GM20000 (cell line): ENCODE results near the gene ABLIM3.

Experiments used
- DNase-seq: peaks from one replicate; pipeline ENCODE4 v3.0.0; 2012; ENCODE audit warnings: low spot score
- TF ChIP-seq, protein P1 (sequence below): IDR thresholded peaks from 2 replicates; pipeline ENCODE4 v1.5.1; 2012; ENCODE audit warnings: mild to moderate bottlenecking, control low read depth; ENCODE audit errors: extremely low read depth, missing control alignments

Gene ABLIM3

DNA sequence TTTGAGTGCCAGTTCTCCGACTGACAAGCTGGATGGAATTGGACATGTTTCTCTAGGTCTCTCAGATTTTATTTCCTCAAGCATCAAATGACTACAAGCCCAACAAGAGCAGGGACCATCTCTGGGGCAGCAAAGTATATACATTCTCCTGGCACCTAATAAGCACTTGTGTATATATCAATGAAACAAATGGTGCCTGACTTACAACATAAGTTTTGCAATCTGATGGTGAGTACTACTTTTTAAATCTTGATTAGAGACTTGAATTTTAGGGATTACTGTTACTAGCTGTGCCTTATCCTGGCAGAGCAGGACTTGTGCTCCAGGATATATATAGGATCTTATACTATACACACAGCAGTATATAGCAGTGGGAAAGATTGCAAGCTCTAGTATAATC lies 8.8 kb upstream of the ABLIM3 start:
- TF ChIP-seq, protein P1, sequence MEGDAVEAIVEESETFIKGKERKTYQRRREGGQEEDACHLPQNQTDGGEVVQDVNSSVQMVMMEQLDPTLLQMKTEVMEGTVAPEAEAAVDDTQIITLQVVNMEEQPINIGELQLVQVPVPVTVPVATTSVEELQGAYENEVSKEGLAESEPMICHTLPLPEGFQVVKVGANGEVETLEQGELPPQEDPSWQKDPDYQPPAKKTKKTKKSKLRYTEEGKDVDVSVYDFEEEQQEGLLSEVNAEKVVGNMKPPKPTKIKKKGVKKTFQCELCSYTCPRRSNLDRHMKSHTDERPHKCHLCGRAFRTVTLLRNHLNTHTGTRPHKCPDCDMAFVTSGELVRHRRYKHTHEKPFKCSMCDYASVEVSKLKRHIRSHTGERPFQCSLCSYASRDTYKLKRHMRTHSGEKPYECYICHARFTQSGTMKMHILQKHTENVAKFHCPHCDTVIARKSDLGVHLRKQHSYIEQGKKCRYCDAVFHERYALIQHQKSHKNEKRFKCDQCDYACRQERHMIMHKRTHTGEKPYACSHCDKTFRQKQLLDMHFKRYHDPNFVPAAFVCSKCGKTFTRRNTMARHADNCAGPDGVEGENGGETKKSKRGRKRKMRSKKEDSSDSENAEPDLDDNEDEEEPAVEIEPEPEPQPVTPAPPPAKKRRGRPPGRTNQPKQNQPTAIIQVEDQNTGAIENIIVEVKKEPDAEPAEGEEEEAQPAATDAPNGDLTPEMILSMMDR: no peak
- DNase-seq: no peak

DNA sequence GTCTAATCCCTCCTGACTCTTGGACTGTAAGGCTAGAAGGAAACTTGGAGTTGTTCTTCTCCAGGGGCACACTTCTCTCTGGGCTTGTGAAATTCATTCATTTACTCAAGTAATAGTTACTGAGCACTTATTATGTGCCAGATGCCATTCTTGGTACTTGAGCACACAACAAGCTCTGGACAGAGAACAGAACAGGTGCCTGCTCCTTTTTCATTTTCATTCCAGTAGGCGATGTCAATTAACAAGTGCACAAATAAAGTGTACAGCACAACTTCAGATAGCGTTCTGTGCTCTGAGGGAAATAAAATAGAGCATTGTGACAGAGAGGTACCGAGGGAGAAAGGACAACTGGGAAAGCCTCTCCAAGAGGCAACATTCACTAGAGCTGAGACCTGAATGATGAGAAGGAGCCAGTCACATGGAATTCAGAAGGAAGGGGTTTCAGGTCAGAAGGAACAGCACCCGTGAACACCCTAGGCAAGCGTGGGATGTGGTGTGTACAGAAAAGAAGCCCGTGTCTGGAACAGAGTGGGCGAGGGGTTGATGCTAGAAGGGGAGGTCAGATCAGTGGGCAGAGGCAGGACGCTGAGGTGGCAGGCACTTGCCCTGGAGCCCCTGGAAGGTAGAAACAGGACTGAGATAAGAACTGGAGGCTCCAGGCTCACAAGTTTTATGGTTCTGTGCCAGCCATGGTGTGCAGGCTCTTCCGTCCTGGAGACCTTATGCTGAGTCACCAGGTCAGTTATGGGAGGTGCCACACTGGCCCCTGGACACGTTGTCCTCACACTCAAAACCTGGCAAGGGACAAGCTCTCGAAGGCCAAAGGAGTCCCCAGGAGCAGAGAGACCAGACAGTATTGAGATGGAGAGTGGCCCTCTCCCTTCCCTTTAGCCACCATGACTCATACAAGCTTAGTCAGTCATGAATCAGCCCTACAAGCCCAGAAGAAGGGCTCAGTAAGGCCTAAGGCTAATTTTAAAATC lies 7.2 kb upstream of the ABLIM3 start:
- TF ChIP-seq, protein P1: no peak
- DNase-seq: no peak

DNA sequence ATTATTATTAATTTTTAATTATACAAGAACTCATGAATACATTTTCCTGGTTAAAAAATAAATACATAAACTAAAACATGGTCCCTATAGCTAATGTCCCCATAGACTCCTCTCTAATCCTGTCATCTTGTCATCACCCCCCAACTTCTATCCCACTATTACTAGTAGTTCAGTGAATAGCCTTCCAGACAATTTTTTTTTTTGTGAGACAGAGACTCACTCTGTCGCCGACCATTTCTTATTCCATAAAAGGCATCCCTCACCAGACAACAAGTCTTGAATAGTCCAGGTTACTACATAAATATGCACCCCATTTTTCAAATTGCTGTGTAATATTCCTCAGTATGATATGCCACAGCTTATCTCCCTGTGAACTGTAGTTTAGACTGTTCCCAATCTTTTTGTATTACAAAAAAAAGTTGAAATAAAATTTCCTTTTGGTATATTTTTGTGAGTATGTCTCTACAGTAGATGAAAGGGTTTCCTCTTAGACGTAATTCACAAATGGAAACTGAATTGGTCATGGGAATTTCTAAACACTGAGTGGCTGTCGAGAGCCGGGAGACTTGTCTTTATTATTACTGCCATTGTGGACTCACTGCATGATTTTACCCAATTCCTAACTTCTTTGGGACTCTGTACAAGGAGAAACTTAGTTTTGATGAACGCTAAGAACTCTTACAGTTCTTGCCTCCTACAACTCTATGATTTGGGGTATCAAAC lies 6.4 kb upstream of the ABLIM3 start:
- TF ChIP-seq, protein P1: no peak
- no peak for DNase-seq

DNA sequence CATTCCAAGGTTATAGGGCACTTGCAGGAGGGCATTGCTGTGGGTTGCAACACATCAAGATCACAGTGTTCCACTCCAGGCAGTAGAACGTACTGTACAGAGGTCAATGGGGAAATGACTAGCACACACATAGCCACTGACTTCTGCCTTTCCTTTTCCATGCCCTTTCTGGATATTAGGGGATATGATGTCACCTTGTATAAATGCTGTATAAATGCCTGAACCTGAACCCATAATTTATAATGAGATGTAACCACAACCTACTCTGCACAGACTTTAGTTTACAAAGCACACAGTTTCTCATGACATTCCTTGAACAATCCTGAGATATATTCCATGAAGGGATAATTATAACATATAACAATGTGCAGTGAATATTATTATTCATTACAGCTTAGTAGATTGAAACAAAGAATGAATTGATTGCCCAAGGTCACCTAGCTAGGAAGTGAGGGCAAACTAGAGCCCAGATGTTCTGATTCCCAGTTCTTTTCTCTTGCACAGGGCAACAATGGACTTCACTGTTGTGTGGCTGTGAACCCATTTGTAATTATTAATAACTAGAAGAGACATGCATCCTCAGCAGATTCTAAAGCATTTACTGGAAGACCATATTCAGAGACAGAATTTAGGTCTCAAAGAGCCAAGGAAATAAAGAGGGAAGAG lies 5.6 kb upstream of the ABLIM3 start:
- DNase-seq: no peak

DNA sequence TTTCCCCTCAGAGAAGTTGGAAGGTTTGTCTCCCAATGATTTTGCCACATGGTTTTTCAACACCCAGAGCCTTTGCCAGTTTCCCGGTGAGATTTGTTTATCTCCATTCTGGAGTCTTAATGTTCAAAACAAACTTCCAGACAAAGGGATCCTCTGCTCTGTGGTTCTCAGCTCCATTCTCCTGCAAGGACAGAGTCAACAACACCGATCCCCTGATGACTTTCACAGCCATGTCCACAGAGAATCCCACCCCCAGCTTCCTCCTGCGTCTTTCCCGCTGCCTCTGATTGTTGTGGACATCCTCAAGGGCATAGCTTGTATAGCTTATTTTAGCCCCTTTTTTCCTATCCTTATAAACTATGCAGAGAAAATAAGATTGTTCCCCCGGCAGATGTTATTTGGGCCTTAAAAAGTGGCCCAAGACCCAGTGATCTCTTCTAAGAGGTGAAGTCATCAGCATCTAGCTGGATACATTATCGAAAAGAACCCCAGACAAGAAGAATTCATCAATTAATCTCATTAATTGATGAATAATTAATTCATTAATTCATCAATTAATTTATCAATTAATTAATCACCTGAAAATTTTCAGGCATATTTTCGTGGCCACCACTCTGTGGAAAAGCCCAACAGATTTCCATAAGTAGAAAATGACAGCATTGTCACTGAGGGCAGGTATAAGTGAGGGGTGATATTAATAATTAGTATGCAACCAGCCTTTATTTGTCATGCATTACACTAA lies 2.9 kb upstream of the ABLIM3 start:
- no peak for DNase-seq
- TF ChIP-seq, protein P1: no peak

More for the DNA sequence above, 5.6 kb upstream of the ABLIM3 start:
- TF ChIP-seq, protein P1: no peak

DNA sequence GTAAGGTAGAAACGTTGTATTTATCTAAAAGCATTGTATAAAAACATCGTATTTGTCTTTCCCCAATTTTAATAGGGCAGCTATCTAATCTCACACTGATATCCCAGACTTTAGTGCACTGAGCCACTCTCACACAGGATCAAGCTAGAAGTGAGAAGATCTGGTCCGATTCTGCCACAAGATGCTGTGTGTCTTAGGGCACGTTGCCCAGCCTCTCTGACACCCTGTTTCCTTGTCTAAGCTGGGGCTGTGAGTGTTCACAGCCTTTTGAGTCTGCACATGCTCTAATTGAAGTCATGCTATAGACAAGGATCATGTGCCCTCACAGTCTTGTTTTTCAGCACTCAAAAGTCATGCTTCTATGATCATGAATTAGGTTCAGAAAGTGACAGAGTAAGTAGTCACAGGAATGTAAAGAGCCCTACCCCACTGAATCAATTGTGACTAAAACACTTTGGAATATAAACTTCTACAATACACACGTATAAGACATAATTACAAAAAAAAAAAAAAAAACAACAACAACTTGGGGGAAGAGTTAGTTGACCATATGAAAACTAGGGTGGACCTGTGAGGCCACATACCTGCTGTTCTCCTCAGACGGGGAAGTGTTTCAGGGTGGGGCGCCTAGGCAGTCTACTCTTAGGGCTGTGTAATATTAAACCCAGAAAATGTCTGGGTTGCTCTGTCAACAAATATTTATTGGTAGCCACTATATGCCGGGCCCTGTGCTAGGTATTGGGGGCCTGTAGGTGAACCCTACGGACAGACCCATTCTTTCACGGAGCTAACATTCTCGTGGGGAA lies 893 bp upstream of the ABLIM3 start:
- no peak for DNase-seq

More for the DNA sequence above, 893 bp upstream of the ABLIM3 start:
- TF ChIP-seq, protein P1: no peak
